ENCODE results near the gene GRIA1. TPM values are rescaled to one million over a fixed set of nuclear protein-coding genes. Genes with fewer than 3 reads are reported as not detected.

GRIA1 gene
- total and polyA plus RNA-seq, 9 donors = 0.11 to 1.4 (median 0.34) TPM; not detected in 2

DNA sequence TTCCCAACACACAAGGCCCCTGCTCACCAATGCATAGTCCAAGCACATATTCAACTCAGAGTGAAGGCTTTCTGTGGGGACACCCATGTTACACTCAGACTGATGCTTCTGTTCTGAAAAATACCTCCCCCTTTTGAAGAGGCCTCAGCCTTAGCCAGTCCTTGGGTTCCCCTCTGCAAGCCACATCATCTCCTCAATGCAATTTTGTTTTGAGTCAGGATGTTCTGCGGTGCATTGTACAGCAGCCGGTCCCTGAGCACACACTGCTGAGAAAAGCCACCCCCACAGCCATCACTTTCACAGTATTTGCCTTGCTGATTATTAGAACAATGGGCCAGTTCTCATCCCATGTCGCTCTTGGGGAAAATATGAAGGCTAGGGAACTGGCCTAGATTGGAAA is 307.0 kb downstream of the GRIA1 start:
- Histone ChIP-seq H3K4me3 (no peak overlapping the region), H3K9me3 (no peaks in the 10 kb centered on the region), H3K4me1 (ENCODE audit: insufficient read depth) (no peaks in the 10 kb centered on the region), H3K27me3 (no peaks in the 10 kb centered on the region), H3K27ac (no peak overlapping the region), H3K36me3 (no peaks in the 10 kb centered on the region)
- TF ChIP-seq, protein P1, sequence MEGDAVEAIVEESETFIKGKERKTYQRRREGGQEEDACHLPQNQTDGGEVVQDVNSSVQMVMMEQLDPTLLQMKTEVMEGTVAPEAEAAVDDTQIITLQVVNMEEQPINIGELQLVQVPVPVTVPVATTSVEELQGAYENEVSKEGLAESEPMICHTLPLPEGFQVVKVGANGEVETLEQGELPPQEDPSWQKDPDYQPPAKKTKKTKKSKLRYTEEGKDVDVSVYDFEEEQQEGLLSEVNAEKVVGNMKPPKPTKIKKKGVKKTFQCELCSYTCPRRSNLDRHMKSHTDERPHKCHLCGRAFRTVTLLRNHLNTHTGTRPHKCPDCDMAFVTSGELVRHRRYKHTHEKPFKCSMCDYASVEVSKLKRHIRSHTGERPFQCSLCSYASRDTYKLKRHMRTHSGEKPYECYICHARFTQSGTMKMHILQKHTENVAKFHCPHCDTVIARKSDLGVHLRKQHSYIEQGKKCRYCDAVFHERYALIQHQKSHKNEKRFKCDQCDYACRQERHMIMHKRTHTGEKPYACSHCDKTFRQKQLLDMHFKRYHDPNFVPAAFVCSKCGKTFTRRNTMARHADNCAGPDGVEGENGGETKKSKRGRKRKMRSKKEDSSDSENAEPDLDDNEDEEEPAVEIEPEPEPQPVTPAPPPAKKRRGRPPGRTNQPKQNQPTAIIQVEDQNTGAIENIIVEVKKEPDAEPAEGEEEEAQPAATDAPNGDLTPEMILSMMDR (IDR thresholded peaks at IDR 0.05) = no peak
- TF ChIP-seq EP300 (IDR thresholded peaks at IDR 0.05) (no peak), POLR2A (IDR thresholded peaks at IDR 0.05) (no peak)
- intact Hi-C loops (cut with DNase I) = no loop called here
- 77 to 93% (median 87%) methylated on average over 3 of the region's 3 CpGs for WGBS, 3 donors
- DNase-seq = no peak

DNA sequence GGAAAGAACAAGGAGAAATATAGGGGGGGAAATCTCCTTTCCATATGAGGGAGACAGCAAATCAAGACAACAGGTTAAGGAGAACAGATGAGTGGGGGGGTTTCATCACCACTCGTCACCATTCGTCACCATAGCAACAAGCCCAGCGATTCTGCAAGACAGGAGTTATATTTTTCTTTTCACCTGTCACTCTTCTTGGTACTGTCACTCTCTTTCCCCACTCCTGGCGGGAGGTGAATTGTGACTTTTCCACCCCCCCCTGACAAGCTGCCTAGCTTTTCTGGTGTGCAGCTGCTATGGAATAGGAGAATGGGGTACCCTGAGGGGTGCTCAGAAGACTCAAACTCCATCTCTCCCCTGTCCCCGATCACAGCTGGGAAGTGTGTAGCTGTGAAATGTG is 308.4 kb downstream of the GRIA1 start:
- Histone ChIP-seq H3K4me1 (ENCODE audit: insufficient read depth) (no peaks in the 10 kb centered on the region), H3K27ac (no peak overlapping the region), H3K36me3 (no peaks in the 10 kb centered on the region), H3K9me3 (no peaks in the 10 kb centered on the region), H3K4me3 (no peak overlapping the region), H3K27me3 (no peaks in the 10 kb centered on the region)
- intact Hi-C loops (cut with DNase I) = no loop called here
- no peak for TF ChIP-seq POLR2A (IDR thresholded peaks at IDR 0.05)
- TF ChIP-seq, protein P1 (IDR thresholded peaks at IDR 0.05) = no peak
- no peak for TF ChIP-seq EP300 (IDR thresholded peaks at IDR 0.05)
- WGBS, 3 donors = 68 to 83% (median 70%) methylated on average over 5 of the region's 5 CpGs
- no peak for DNase-seq

DNA sequence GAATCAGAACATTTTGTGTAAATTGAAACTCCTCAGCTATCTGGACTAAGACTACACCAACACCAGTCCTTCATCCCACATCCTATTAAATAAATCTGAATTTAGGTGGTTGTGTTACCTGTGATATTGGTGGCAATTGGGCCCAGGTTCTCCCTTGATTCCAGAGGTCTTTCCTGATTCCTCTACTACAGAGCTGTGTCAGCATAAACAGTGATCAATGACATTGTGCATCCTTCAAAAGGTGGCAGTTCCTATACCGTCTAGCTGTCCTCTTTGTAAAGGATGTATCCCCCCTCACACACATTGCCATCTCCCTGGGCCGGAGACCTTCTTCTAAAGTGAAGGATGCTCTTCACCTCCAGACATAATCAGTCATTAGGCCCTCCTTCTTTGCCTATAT is 309.0 kb downstream of the GRIA1 start:
- no peak for TF ChIP-seq POLR2A (IDR thresholded peaks at IDR 0.05)
- TF ChIP-seq, protein P1 (IDR thresholded peaks at IDR 0.05) = no peak
- no peak for TF ChIP-seq EP300 (IDR thresholded peaks at IDR 0.05)
- 81 to 91% (median 87%) methylated on average over 2 of the region's 2 CpGs for WGBS, 3 donors
- no peaks in the 10 kb centered on the region for H3K4me1 ChIP-seq (ENCODE audit: insufficient read depth)
- no peak for DNase-seq
- H3K4me3 ChIP-seq = no peak overlapping the region
- H3K36me3 ChIP-seq = no peaks in the 10 kb centered on the region
- intact Hi-C loops (cut with DNase I) = no loop called here
- H3K27ac ChIP-seq = no peak overlapping the region
- no peaks in the 10 kb centered on the region for H3K9me3 ChIP-seq
- no peaks in the 10 kb centered on the region for H3K27me3 ChIP-seq

DNA sequence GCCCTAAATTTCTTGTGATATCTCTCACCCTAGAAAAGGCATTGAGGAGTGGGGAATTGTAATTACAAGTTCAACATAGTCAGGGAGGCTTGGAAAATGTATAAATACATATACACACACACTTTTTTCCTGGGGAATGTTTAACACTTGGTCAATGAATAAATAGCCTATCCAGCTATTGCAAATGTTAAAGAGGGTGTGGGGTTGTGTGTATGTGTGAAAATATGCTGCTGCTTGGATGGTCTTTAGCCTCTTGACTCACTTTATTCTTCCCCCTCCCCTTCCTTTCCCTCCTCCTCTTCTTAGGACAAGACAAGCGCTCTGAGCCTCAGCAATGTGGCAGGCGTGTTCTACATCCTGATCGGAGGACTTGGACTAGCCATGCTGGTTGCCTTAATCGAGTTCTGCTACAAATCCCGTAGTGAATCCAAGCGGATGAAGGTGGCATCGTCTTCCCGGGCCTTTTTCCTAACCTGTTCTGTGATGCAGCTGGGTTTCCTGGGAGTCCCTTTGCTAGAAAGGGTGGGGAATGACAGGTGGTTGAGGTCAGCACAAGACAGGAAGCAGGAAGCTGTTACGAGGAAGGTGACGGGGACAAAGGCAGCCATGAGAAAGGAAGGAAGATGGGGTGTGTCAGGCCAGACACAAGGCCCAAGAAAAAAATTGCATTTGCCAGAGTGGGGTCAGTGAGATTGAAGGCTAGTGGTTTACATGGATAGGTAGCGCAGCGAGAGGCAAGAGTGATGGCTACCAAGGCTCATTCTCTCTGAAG is 311.8 kb downstream of the GRIA1 start:
- intact Hi-C loops (cut with DNase I) = no loop called here
- TF ChIP-seq POLR2A (IDR thresholded peaks at IDR 0.05) (no peak), EP300 (IDR thresholded peaks at IDR 0.05) (no peak)
- TF ChIP-seq, protein P1 (IDR thresholded peaks at IDR 0.05) = no peak
- no peak overlapping the region for H3K27ac ChIP-seq
- H3K4me3 ChIP-seq = no peak overlapping the region
- H3K36me3 ChIP-seq = no peaks in the 10 kb centered on the region
- H3K9me3 ChIP-seq = no peaks in the 10 kb centered on the region
- no peak for DNase-seq
- H3K4me1 ChIP-seq (ENCODE audit: insufficient read depth) = no peaks in the 10 kb centered on the region
- no peaks in the 10 kb centered on the region for H3K27me3 ChIP-seq
- 85 to 90% (median 86%) methylated on average over 12 of the region's 12 CpGs for WGBS, 3 donors
